ENCODE measurements around the gene STX5.
"Not testable (repeated sequence)": the region's sequence is repeated elsewhere in the genome, so short reads cannot be mapped to it uniquely, and the experiment has no call there.

Gene STX5

GRCh38 chr11:62846177-62846576, 14.3 kb upstream of the STX5 start:
- no peaks in the 10 kb centered on the region for H3K27me3 Mint-ChIP-seq
- ATAC-seq (replicated peaks) (no peak), DNase-seq (no peak)
- peaks cover 2 to 4% of the 10 kb centered on the region in 2 donors for H3K4me1 Mint-ChIP-seq
- no peak overlapping the region for H3K27ac Mint-ChIP-seq
- no peaks in the 10 kb centered on the region for H3K9me3 Mint-ChIP-seq
- H3K4me3 Mint-ChIP-seq, result no peak overlapping the region
- no peaks in the 10 kb centered on the region for H3K36me3 Mint-ChIP-seq

GRCh38 chr11:62844154-62844553, 12.3 kb upstream of the STX5 start:
- H3K27me3 Mint-ChIP-seq, result no peaks in the 10 kb centered on the region
- H3K27ac Mint-ChIP-seq, result peak overlapping the region; percentile 17
- H3K4me1 Mint-ChIP-seq, result peaks cover 0 to 10% of the 10 kb centered on the region in 2 donors
- peaks cover 3 to 6% of the 10 kb centered on the region in 2 donors for H3K36me3 Mint-ChIP-seq
- no peaks in the 10 kb centered on the region for H3K9me3 Mint-ChIP-seq
- no peak overlapping the region for H3K4me3 Mint-ChIP-seq
- ATAC-seq (replicated peaks) (no peak), DNase-seq (no peak)

GRCh38 chr11:62843466-62843865, 11.6 kb upstream of the STX5 start:
- no peak overlapping the region for H3K4me3 Mint-ChIP-seq
- DNase-seq (no peak), ATAC-seq (replicated peaks) (no peak)
- no peaks in the 10 kb centered on the region for H3K27me3 Mint-ChIP-seq
- H3K27ac Mint-ChIP-seq, result peak overlapping the region; percentile 17
- no peaks in the 10 kb centered on the region for H3K9me3 Mint-ChIP-seq
- H3K36me3 Mint-ChIP-seq, result peaks cover 4 to 10% of the 10 kb centered on the region in 2 donors
- peaks cover 0 to 12% of the 10 kb centered on the region in 2 donors for H3K4me1 Mint-ChIP-seq

DNA sequence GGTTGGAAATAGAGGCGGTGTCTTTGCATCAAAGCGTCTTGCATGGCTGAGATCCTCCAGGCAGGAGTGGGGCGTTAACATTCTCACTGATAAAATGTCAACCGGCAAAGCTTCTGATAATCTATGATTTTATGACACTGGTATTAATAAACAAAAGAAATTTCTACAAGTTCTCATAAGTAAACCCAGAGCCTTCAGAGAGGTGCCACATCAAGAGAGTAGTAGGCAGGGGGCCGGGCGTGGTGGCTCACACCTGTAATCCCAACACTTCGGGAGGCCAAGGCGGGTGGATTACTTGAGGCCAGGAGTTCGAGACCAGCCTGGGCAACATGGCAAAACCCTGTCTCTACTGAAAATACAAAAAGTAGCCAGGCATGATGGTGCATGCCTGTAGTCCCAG, 11.0 kb upstream of the STX5 start:
- H3K36me3 Mint-ChIP-seq, result peaks cover 4 to 10% of the 10 kb centered on the region in 2 donors
- not testable (repeated sequence) for DNase-seq; H3K4me3 Mint-ChIP-seq; H3K27ac Mint-ChIP-seq; H3K9me3 Mint-ChIP-seq; ATAC-seq (replicated peaks); H3K27me3 Mint-ChIP-seq
- peaks cover 2 to 12% of the 10 kb centered on the region in 2 donors for H3K4me1 Mint-ChIP-seq

DNA sequence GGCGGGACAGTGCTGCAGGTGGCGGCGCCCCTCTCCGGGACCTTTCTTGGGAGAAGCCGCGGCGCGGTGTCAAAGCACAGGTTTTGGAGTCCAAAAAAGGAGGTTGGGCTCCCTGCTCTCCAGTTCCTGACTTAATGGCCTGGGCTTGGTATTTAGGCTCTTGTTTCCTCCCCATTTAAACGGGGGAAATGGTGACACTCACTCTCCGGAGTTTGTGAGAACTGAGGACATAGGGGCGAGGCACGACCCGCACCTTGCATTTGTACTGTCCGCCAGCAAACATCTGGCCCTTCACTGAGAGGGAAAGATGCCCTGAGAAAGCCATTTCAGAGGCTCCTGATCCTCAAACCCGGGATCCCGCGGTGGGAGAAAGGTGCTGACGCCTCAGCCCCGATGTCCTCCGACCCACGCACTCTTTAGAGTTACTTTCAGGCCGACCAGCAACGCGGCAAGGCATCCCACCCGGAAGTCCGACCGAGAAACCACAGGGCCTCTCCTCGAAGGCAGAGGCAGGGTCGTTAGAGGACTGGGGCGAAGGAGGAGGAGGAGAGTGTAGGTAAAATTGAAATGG, 10.4 kb upstream of the STX5 start:
- Mint-ChIP-seq H3K4me1 (peaks cover 9 to 16% of the 10 kb centered on the region in 2 donors), H3K27ac (no peak overlapping the region), H3K27me3 (no peaks in the 10 kb centered on the region), H3K36me3 (peaks cover 9 to 16% of the 10 kb centered on the region in 2 donors), H3K9me3 (no peaks in the 10 kb centered on the region), H3K4me3 (no peak overlapping the region)
- DNase-seq (peak; percentile 52), ATAC-seq (replicated peaks) (no peak)

GRCh38 chr11:62841361-62842170, 9.7 kb upstream of the STX5 start:
- Mint-ChIP-seq H3K9me3 (no peaks in the 10 kb centered on the region), H3K4me1 (peaks cover 13 to 18% of the 10 kb centered on the region in 2 donors), H3K27ac (no peak overlapping the region), H3K4me3 (no peak overlapping the region), H3K27me3 (no peaks in the 10 kb centered on the region), H3K36me3 (peaks cover 9 to 18% of the 10 kb centered on the region in 2 donors)
- DNase-seq, result peak; percentile 90
- ATAC-seq (replicated peaks), result peak; percentile 75 to 79

DNA sequence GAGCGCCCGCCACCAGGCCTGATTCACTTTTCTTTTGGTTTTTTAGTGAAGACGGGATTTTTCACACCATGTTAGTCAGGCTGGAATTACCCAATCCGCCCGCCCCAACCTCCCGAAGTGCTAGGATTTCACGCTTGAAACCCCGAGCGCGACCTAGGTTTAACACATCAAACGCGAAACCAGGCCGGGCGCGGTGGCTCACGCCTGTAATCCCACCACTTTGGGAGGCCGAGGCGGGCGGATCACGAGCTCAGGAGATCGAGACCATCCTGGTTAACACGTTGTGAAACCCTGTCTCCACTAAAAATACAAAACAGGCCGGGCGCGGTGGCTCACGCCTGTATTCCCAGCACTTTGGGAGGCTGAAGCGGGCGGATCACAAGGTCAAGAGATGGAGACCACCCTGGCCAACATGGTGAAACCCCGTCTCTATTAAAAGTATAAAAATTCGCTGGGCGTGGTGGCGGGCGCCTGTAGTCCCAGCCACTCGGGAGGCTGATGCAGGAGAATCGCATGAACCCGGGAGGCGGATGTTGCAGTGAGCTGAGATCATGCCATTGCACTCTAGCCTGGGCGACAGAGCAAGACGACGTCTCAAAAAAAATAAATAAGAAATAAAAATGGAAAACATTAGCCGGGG, 9.0 kb upstream of the STX5 start:
- H3K9me3 Mint-ChIP-seq, H3K4me3 Mint-ChIP-seq, H3K27ac Mint-ChIP-seq, H3K27me3 Mint-ChIP-seq: not testable (repeated sequence)
- ATAC-seq (replicated peaks) (peak; percentile 29 to 38), DNase-seq (peak; percentile 94)
- peaks cover 9 to 21% of the 10 kb centered on the region in 2 donors for H3K36me3 Mint-ChIP-seq
- peaks cover 15 to 20% of the 10 kb centered on the region in 2 donors for H3K4me1 Mint-ChIP-seq

- Mint-ChIP-seq H3K36me3 (peaks cover 13 to 31% of the 10 kb centered on the region in 2 donors), H3K9me3 (no peaks in the 10 kb centered on the region), H3K4me1 (peaks cover 26 to 30% of the 10 kb centered on the region in 2 donors), H3K27me3 (no peaks in the 10 kb centered on the region), H3K4me3 (no peak within 1 kb of the TSS), H3K27ac (no peak within 1 kb of the TSS)
- ATAC-seq (replicated peaks), result peak; percentile 41 to 53
- DNase-seq, result peak; percentile 85
Observed at GRCh38 chr11:62839050-62839945, 7.4 kb upstream of the STX5 start, which contains the start of gene WDR74. Gene WDR74 (minus strand): TSS chr11:62839590. CDS start chr11:62839570, 20 bp downstream.

DNA sequence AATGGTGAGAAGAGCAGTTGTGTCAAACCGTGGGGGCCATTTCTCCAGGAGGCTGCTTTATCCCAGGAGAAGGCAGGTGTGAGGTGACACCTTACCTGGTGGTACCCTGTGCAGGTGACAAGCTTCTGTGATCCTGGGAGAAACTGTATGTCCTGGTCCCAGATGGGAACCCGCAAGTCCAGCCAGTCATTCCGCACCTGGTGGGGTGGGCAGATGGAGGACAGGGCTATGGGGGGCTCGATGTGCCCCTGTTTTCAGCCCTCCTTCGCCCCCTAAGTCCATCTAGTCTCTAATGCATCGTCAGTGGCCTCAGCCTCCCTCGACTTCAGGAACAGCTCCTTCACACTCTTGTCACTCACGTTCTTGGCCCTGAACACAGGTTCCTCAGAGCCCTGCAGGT, 3.5 kb upstream of the STX5 start:
- Mint-ChIP-seq H3K4me3 (no peak overlapping the region), H3K27ac (no peak overlapping the region), H3K4me1 (peaks cover 45 to 56% of the 10 kb centered on the region in 2 donors), H3K27me3 (no peaks in the 10 kb centered on the region), H3K9me3 (no peaks in the 10 kb centered on the region), H3K36me3 (peaks cover 30 to 49% of the 10 kb centered on the region in 2 donors)
- DNase-seq (no peak), ATAC-seq (replicated peaks) (no peak)

DNA sequence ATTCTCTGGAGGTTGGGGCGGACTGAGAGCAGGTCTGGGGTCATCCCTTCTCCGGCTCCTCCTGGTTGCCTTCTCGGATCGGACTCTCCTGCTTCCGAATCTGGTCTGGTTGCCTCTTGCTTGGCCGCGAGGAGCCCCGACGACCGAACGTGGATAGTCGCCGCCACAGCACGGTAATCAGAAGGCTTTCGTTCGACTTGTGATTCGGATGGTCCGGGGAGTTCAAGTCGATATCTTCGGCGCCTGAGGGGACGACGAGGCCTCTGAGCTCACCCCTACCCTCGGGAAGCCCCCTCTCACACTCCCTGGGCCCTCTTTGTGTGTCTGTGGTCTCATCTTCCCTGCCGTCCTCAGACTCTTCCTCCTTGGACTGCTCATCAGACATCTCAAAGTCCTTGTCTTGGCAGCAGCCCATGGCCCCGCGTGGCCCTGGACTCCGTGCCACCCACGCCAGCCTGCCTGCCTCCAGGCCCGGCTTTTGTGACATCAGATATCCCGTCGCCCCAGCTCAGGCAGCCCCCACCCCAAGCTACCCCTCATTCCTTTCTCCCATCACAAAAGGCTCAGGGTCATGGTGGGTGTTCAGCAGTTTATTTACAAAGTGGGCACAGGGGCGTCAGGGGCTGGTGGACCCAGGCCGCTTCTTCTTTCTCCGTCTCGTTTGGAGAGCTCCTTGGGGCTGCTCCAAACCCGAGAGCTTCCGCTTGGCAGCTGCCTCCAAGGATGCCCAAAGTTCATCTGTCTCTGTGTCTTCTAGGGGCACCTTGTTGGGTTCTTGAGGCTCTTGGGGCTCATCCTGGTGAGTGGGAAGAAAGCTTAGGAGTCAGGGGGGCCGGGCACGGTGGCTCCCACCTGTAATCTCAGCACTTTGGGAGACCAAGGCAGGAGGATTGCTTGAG, 734 bp upstream of the STX5 start, which contains the start of gene TEX54:
TEX54 (minus strand) TSS at position 506 of the 899 bp plus-strand sequence.
- peak within 1 kb of the TSS; percentile 99 for H3K27ac Mint-ChIP-seq
- DNase-seq (no peak), ATAC-seq (replicated peaks) (peak; percentile 15 to 24)
- H3K4me1 Mint-ChIP-seq, result peaks cover 37 to 61% of the 10 kb centered on the region in 2 donors
- peak within 1 kb of the TSS; percentile 86 to 94 for H3K4me3 Mint-ChIP-seq
- H3K27me3 Mint-ChIP-seq, result no peaks in the 10 kb centered on the region
- H3K36me3 Mint-ChIP-seq, result peaks cover 25 to 44% of the 10 kb centered on the region in 2 donors
- no peaks in the 10 kb centered on the region for H3K9me3 Mint-ChIP-seq

GRCh38 chr11:62830904-62831519, 839 bp downstream of the STX5 start:
- Mint-ChIP-seq H3K4me1 (peaks cover 33 to 52% of the 10 kb centered on the region in 2 donors), H3K36me3 (peaks cover 27 to 44% of the 10 kb centered on the region in 2 donors), H3K9me3 (no peaks in the 10 kb centered on the region), H3K4me3 (peak overlapping the region; percentile 86 to 94), H3K27me3 (no peaks in the 10 kb centered on the region), H3K27ac (peak overlapping the region; percentile 99)
- no peak for DNase-seq
- ATAC-seq (replicated peaks), result peak; percentile 4 to 17

- not testable (repeated sequence) for DNase-seq; ATAC-seq (replicated peaks); H3K27me3 Mint-ChIP-seq; H3K27ac Mint-ChIP-seq; H3K4me3 Mint-ChIP-seq; H3K9me3 Mint-ChIP-seq
- Mint-ChIP-seq H3K36me3 (peaks cover 31 to 47% of the 10 kb centered on the region in 2 donors), H3K4me1 (peaks cover 17 to 29% of the 10 kb centered on the region in 2 donors)
Observed at GRCh38 chr11:62828130-62828529, 3.7 kb downstream of the STX5 start.

Data from stimulated activated naive B cell treated with anti-CD40 and anti-IgM and Interleukin-4, amounts not matched to agents 10 μg/mL and 1 μg/mL and 100 μg/mL, for 72 hours (primary cell).